Motor neuron (in vitro differentiated cells): Measurements from ENCODE around the gene PHETA1. TPM values are rescaled to one million over a fixed set of nuclear protein-coding genes. Genes with fewer than 3 reads are reported as not detected.
"Not testable (repeated sequence)": the region's sequence is repeated elsewhere in the genome, so short reads cannot be mapped to it uniquely, and the experiment has no call there.

Experiments
- ATAC-seq, 8 experiments: fragments of 200-7000 bp; cut with Tn5 transposase; replicated peaks in 6 of 8; 2 replicates each; pipeline ENCODE4 v1.8.0; 2021; ENCODE audit warnings: mild to moderate bottlenecking in 8 of 8, moderate library complexity in 8 of 8
- H3K27ac ChIP-seq, 2 donors: fragments of 250-450 bp; sonication (Bioruptor Pico); 2 replicates each; pipeline ENCODE4 v1.9.0; 2021; ENCODE audit warnings: antibody characterized with exemption in 2 of 2, mild to moderate bottlenecking in 2 of 2, moderate library complexity in 1 of 2
- H3K4me1 ChIP-seq, 2 donors: fragments of 250-450 bp; sonication (Bioruptor Pico); replicated peaks in 1 of 2; 2 replicates each; pipeline ENCODE4 v1.6.1; 2021; ENCODE audit warnings: antibody characterized with exemption in 2 of 2, mild to moderate bottlenecking in 2 of 2, moderate library complexity in 1 of 2
- H3K4me3 ChIP-seq, 5 donors: fragments of 250-450 bp; sonication (Bioruptor Pico); 2 replicates each; pipeline ENCODE4 v1.9.0; 2021; ENCODE audit warnings: antibody characterized with exemption in 5 of 5, mild to moderate bottlenecking in 5 of 5, moderate library complexity in 4 of 5
- WGBS, 10 experiments: fragments of 450-650 bp; shearing (Covaris generic); methylation state at CpG; one replicate each; pipeline ENCODE4 v1.0.0; 2022; 5-methylcytosine and 5-hydroxymethylcytosine counted together
- in situ Hi-C, 9 experiments: fragments of 400-800 bp; cut with MboI; loops; one replicate each; pipeline ENCODE4 v1.15.0; 2021; ENCODE audit warnings: low sequenced_read_pairs in 9 of 9, low pct_unique_long_range_greater_than_20kb in 2 of 9; ENCODE audit not compliant: unreplicated experiment in 9 of 9
- total RNA-seq, 8 experiments: library from RNA; unstranded; fragments of 300-600 nt; gene quantifications; 2 replicates each; pipeline versions ENCODE4 v1.2.3 to v1.2.4, GENCODE V29; 2022

The PHETA1 gene
- total RNA-seq, 8 experiments from 2014 or later, result 4.2 to 14.4 (median 6.4) TPM

DNA sequence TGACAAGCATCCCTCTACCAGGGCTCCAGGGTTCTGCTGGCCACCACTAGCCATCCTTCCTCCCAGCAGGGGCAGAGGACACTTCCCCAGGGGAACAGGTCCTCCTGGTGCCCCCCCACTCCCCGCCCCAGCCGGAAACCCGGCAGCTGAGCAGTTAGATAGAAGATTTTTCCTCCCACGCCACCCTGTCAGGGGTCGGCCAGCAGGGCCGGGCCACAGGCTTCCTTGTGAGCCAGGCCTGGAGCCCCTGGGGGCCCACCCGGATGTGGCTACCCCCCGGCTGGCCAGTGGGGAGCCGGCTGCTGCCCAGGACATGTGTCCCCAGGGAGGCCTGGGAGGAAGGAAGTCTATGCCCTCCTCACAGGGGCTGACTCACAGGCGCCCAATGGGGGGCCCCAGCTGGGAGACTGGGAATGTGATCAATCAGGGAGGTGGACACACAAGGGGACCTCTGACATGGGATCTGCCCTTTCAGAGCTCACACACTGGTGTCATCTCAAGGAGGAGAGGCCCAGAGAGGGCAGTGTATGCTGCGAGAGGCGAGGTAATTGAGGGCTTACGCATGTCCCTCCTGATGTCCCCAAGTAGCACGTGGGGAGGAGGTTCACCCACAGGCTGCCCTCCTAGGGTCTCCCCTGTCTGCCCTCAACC is 41.0 kb upstream of the PHETA1 start:
- H3K27ac ChIP-seq, result peak overlapping the region; percentile 76 to 85
- 19% methylated on average over 5 of the region's 14 CpGs; no CpG with 5 or more reads in 9 of the 10 experiments for WGBS, 10 experiments
- in situ Hi-C loops, result no loop called here
- peak in 6 of 8 experiments; percentile 7 to 62 (median 55) for ATAC-seq
- peak overlapping the region in 1 of 5 donors; percentile 12 for H3K4me3 ChIP-seq
- H3K4me1 ChIP-seq, result peaks cover 42 to 51% of the 10 kb centered on the region in 2 donors

DNA sequence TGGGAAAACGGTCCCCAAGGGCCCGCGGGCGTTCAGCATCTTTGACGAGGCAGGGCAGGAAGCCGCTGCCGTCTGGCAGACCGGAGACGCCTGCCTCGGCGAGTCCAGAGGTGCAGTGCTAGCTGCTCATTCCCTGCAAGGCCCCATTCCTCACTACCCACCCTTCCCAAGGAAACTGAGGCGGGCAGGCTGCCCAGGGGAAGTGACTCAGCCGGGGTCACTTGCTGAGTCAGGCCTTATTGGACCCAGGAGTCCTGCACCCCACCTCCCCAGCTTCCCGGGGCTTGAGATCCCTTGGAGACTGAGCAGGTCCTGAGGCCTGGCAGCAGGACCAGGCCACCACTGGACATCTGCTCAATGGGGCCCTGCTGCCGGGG is 40.5 kb upstream of the PHETA1 start:
- ATAC-seq, result no peak
- peak overlapping the region in 1 of 5 donors; percentile 12 for H3K4me3 ChIP-seq
- in situ Hi-C loops, result no loop called here
- WGBS, 10 experiments, result 0 to 90% (median 60%) methylated on average over 1 to 7 of the region's 15 CpGs; no CpG with 5 or more reads in 5 of the 10 experiments
- peaks cover 42 to 51% of the 10 kb centered on the region in 2 donors for H3K4me1 ChIP-seq
- peak overlapping the region; percentile 76 to 85 for H3K27ac ChIP-seq

DNA sequence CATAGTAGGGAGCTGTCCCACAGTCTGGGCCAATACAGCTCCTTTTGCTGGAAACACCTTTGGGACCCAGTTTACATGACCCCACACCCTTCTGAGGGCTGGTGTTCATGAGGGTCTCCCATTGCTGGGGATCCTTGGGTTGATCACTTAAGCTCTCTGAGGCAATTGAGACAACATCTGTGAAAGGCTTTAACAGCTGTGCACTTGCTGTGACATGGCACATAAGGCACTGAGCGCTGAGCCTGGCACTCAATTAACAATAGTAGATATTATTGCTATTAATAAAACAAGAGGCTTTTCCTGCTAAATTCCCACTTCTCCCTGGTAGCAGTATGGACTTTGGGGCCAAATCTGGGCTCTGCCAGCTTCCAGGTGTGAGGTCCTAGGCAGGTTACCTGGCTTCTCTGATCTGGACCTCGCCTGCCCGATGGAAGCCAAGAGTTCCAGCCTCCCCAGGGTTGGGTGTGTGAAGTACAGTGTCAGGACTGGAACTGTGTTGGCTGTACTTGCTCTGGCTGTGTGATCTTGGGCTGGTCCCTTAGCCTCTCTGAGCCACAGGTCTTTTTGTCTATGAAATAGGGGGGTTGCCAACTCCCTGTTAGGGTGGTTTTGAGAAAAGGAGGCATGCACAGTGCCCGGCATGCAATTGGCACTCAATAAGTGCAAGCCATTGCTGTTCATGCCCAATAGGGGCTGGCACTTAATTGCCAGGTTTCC is 39.9 kb upstream of the PHETA1 start:
- no peak for ATAC-seq
- Histone ChIP-seq H3K27ac (peak overlapping the region in 1 of 2 donors; percentile 85), H3K4me1 (peaks cover 39 to 49% of the 10 kb centered on the region in 2 donors), H3K4me3 (no peak overlapping the region)
- in situ Hi-C loops, result no loop called here
- WGBS, 10 experiments, result 83 to 100% (median 83%) methylated on average over 1 of the region's 4 CpGs; no CpG with 5 or more reads in 7 of the 10 experiments

DNA sequence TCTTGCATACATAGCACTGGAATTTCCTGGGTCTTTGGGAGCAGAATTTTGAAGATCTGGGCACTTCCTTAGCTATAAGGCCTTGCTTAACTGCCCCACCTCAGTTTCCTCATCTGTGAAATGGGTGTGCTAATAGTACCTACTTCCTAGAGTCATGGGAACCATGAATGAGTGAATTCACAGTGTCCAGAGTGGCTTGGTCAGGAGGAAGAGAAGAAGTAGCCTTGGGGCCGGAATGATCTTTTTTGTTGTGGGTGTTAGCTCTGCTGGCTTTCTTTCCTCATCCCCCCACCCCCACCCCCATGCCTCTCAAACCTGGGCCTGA is 39.2 kb upstream of the PHETA1 start:
- 63 to 100% methylated on average over 1 of the region's 1 CpG; no CpG with 5 or more reads in 8 of the 10 experiments for WGBS, 10 experiments
- ATAC-seq, result no peak
- H3K4me3 ChIP-seq, result no peak overlapping the region
- H3K27ac ChIP-seq, result no peak overlapping the region
- H3K4me1 ChIP-seq, result peaks cover 38 to 42% of the 10 kb centered on the region in 2 donors
- in situ Hi-C loops, result no loop called here

DNA sequence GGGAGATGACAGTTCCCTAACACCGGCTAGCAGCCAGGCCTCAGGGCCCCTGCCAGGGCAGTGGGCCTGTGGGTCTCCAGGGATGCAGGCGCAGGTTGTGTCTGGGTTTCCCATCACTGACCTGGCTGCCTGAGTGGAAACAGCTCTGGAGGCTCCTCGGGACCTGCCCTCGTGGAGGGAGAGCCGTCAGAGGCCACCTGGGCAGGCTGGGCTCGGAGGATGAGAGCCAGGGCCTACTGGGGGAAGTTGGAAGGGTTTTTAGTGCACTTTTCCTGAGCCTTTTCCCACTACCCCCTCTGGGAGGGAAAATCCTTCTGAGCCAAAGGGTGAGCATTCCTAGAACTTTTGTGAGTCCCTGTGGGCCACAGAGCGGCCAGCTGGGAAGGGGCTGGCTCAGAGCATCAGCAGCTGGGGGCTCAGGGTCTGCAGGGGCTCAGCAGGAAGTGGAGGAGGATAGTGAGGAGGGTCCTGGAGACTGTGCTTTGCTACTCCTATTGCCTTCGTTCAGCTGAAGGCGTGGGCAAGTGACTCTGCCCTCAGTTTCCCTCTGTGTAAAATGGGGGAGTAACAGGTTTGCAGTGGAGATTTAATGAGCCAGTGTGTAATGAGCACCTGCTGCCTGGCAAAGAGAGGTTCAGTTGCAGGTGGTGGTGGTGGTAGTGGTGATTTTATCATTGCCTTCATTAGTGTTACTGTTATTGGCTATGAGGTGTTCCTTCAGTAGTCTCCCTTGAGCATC is 38.7 kb upstream of the PHETA1 start:
- 28 to 100% (median 68%) methylated on average over 1 to 2 of the region's 9 CpGs; no CpG with 5 or more reads in 6 of the 10 experiments for WGBS, 10 experiments
- peaks cover 36 to 41% of the 10 kb centered on the region in 2 donors for H3K4me1 ChIP-seq
- in situ Hi-C loops, result no loop called here
- peak overlapping the region; percentile 66 to 93 (median 71) for H3K4me3 ChIP-seq
- ATAC-seq, result no peak
- H3K27ac ChIP-seq, result peak overlapping the region in 1 of 2 donors; percentile 18

DNA sequence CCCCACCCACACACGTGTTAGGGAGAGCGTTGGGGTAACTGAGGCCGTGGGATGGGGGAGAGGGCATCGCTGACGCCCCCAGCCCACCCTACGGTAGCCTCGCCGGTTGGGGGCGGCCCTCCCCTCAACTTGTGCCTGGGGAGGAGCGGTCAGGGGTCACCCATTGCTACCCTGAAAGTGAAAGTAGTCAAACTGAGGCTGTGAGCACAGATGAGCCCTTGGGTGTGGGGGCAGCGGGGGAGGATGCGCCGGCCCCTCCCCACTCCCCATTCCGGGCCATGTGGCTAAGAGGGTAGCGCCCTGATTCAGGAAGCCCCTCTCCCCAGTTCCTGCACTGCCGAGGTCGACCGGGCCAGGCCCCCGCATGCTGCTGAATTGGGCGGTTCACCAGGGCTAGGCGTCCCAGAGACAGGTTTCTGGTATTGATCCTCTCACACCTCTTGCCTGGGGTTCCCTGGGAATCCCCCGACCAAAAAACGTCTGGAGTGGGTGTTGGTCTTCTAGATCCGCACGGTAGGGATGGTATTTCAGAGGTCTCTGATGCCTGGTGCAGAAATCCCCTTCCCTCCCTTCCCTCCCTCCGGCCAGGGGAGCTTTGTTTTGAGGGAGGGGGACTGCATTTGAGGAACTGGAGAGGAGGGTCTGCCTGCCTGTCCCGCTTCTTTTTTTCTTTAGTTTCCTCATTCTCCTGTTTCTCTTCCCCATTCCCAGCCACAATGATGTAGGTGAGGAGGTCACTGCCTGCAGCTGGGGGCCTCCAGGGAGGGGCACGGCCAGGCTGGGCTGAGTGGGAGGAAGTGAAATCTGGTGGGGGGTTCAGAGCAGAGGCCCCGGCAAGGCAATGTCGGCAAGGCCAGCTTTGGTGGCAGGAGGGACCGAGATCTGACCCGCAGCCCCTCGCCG is 37.8 kb upstream of the PHETA1 start:
- H3K4me3 ChIP-seq, result peak overlapping the region; percentile 66 to 93 (median 71)
- no peak for ATAC-seq
- 0 to 14% (median 6%) methylated on average over 1 to 7 of the region's 34 CpGs; no CpG with 5 or more reads in 1 of the 10 experiments for WGBS, 10 experiments
- H3K27ac ChIP-seq, result peak overlapping the region in 1 of 2 donors; percentile 18
- peaks cover 30 to 37% of the 10 kb centered on the region in 2 donors for H3K4me1 ChIP-seq
- in situ Hi-C loops, result no loop called here

DNA sequence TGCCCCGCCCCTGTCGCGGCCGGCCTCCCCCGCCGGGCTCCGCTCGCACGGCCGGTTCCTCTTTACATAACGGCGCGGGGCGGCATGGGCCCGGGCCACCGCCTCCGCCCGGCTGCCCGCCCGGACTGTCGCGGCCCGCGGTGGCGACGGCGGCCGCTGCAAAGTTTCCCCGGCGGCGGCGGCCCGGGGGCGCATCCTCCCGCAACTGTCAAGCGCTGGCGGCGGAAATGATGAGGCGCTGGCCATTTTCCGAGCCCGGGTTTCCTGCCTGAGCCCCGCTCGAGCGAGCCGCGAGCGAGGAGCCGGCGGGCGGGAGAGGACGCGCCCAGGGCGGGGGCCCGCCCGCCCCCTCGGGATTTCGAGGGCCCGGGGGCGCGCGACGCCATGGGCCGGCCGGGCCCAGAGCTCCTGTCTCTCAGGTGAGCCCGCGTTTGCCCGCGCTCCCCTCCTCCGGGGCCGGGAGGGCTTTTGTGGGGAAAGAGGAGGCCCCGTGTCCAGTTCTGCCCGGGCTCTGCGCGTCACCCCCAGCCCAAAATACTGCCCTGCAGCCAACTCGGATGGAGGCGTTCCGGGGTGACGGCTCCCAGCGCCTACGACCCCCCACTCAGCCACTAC is 37.1 kb upstream of the PHETA1 start, which contains the start of gene SH2B3:
Gene SH2B3 (plus strand): TSS at position 65 of the 615 bp plus-strand sequence. CDS start 12,223 bp downstream, outside the sequence.
- no CpG with 5 or more reads among the region's 80 CpGs for WGBS, 10 experiments
- H3K27ac ChIP-seq, result peak within 1 kb of the TSS in 1 of 2 donors; percentile 67
- H3K4me3 ChIP-seq, result peak within 1 kb of the TSS; percentile 66 to 93 (median 71)
- peak in 4 of 8 experiments; percentile 1 to 46 (median 38) for ATAC-seq
- in situ Hi-C loops, result no loop called here
- H3K4me1 ChIP-seq, result peaks cover 26 to 30% of the 10 kb centered on the region in 2 donors

DNA sequence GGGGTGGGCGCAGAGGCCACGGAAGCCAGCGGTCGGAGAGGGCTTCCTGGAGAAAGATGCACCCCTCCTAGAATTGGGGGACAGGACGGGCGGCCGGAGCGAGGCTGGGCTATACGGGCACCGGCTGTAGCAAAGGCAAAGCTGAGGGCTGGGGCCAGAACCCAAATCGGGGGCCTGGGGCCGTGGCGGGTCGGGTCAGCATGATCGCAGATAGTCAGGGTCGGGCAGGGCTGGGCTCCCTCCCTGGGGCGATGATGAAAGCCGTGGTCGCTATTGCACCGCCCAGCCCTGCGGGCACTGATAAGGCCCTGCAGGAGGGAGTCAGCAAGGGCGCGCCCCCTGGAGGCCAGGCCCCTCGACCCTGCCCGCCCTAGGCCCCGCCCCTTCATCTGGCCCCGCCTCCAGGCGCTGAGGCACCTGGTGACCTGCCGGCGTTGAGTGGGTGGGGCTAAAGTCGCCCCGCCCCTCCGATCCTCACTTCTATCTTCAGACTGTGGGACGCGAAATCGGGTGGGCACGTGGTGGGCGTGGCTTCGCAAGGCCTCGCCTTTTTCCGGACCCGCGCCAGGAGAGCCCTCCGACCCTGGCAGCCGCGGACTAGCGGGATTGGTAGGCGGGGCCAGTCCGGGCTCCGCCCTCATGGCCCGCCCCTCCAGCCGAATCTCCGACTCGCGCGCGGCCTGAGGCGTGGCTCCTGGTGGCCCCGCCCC is 36.4 kb upstream of the PHETA1 start:
- peaks cover 20 to 23% of the 10 kb centered on the region in 2 donors for H3K4me1 ChIP-seq
- no CpG with 5 or more reads among the region's 59 CpGs for WGBS, 10 experiments
- ATAC-seq, result peak; percentile 70 to 84 (median 74)
- H3K27ac ChIP-seq, result peak overlapping the region in 1 of 2 donors; percentile 67
- H3K4me3 ChIP-seq, result peak overlapping the region; percentile 66 to 93 (median 71)
- in situ Hi-C loops, result no loop called here

DNA sequence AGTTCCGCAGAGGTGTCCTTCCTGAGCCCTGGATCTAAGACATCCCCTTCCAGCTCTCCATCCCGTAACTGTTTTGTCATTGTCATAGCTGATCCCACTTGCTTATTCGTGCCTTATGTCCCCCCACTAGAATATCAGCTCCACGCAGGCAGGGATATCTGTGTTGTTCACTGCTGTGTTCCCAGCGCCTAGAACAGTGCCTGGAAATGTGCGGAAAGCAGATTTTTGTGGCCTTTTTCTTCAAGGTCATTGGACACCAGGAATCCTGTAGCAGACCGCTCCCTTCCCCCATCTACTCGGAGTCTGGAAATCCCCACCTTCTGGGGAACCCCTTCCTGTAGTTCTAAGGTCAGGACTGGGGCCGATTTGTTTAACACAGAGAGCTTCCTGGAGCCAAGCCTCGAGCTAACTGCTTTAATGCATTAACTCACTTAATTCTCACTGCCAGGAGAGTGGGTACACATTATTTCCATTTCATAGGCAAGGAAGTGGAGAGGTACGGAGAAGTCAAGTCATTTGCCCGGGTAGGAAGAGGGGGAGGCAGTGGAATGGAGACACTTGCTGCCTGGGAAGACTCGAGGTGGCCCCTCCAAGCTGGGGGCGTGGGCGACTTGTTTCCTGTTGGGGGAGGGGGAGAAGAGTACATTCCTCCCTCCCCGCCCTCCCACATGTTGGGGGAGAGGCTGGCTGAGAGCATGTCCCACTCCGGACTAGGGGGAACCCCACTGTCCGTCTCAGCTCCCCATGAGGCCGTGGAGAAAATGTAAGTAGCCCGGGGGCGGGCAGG is 35.7 kb upstream of the PHETA1 start:
- in situ Hi-C loops, result no loop called here
- ATAC-seq, result no peak
- peak overlapping the region in 1 of 2 donors; percentile 67 for H3K27ac ChIP-seq

DNA sequence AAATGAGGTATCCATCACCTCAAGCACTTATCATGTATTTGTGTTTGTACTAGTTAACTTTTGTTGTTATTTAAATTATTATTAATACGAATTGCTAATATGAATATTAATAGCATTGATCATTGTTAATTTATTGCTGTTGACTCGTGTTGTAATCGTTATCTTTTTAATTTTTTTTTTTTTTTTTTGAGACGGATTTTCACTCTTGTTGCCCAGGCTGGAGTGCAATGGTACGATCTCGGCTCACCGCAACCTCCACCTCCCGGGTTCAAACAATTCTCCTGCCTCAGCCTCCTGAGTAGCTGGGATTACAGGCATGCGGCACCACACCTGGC is 33.6 kb upstream of the PHETA1 start:
- in situ Hi-C loops, result not testable (repeated sequence)

More for the DNA sequence above, 35.7 kb upstream of the PHETA1 start:
- WGBS, 10 experiments, result 29 to 100% (median 76%) methylated on average over 1 to 9 of the region's 21 CpGs
- peak overlapping the region; percentile 66 to 93 (median 71) for H3K4me3 ChIP-seq
- H3K4me1 ChIP-seq, result peaks cover 12 to 16% of the 10 kb centered on the region in 2 donors

DNA sequence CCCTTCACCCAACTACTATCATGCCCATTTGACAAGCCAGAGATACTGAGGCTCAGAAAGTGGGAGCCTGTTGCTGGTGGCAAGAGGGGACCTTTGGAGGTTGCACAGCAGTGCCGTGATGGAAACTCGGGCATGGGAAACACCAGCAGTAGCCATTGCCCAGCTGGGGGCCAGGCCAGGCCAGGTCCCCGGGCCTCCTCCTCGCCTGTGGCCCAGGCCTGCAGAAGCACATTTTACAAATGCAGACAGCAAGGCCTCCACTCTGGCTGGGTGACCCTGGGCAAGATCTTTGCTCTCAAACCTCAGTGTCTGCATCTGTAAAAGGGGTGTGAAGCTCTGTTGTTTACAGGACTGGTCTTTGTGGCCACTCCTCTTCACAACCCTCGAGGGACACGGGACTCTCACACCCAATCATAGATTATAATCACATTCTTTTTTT is 32.3 kb upstream of the PHETA1 start:
- no peak for ATAC-seq
- no peak overlapping the region for H3K27ac ChIP-seq
- in situ Hi-C loops, result no loop called here
- peaks cover 0 to 2% of the 10 kb centered on the region in 2 donors for H3K4me1 ChIP-seq
- no peak overlapping the region for H3K4me3 ChIP-seq
- 80 to 100% (median 90%) methylated on average over 1 to 5 of the region's 6 CpGs; no CpG with 5 or more reads in 4 of the 10 experiments for WGBS, 10 experiments

More for the DNA sequence above, 33.6 kb upstream of the PHETA1 start:
- not testable (repeated sequence) for H3K27ac ChIP-seq, H3K4me3 ChIP-seq, H3K4me1 ChIP-seq, ATAC-seq
- WGBS, 10 experiments, result 61 to 93% (median 80%) methylated on average over 1 to 8 of the region's 9 CpGs
